SK-N-MC (cell line): ENCODE measurements around the gene ME2.

ENCODE experiments used
- EZH2 ChIP-seq: fragments of 200-600 bp; sonication (generic); IDR thresholded peaks from one replicate; pipeline ENCODE4 v1.6.1; 2017; ENCODE audit warnings: antibody characterized with exemption
- FOXP2 ChIP-seq: optimal IDR thresholded peaks from 2 replicates; pipeline ENCODE3; 2011; ENCODE audit warnings: mild to moderate bottlenecking, moderate library complexity; ENCODE audit not compliant: insufficient read depth; ENCODE audit errors: extremely low read length, control extremely low read depth
- POLR2AphosphoS5 ChIP-seq: IDR thresholded peaks from 2 replicates; pipeline ENCODE4 v1.6.1; 2012; ENCODE audit warnings: mild to moderate bottlenecking, low read depth, low read length, borderline replicate concordance

DNA sequence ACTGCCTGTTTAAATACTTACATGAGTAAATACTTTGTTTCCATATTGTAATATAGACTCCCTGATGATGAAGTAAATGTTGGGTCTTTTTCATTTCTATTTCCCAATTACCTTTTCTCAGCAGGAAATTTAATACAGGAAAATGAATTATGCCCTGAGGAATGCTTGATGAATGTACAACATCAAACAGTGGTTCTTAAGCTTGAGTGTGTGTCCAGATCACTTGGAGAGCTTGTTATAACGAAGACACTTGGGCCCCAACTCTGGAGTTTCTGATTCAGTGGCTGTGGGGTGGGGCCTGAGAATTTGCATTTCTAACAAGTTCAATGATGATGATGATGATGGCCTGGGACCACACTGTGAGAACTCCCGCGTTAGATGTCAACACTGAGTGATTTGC lies 7.1 kb upstream of the ME2 start:
- TF ChIP-seq EZH2 (no peak), POLR2AphosphoS5 (no peak), FOXP2 (no peak)
